GM19467 (cell line): ENCODE data around the gene PDCD1.

Experiments used
- ATAC-seq: cut with Tn5 transposase; IDR thresholded peaks from one replicate; pipeline ENCODE4 v1.9.1; 2021; ENCODE audit warnings: mild to moderate bottlenecking, moderate library complexity; ENCODE audit not compliant: unreplicated experiment

The PDCD1 gene

DNA sequence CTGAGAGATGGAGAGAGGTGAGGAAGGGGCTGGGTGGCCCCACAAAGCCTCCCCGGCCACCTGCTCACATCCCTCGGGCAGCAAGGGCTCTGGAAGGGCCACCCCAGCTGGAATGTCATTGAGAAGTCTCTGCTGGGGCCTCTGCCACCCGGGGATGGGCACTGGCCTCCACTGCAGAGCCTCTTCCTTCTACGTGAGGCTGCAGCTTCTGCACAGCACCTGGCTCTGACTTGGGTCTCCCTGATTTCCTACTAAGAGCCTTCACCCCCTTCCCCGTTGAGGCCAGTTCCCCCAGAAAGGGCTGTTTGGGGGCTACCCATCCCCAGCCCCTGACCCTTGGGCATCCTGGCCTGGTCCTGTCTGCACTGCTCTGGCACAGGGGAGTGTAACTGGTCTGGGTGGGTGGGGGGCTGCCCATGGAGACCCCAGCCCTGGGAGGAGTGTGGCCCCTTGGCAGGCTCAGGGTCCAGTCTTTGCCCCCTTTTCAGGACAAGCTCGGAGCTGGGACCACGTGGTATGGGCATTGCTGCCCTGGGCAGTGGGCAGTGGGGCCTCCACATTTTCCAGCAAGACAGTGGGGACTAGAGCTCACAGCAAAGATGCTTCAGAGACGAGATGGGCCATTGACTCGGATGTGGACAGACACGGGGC, 5.6 kb downstream of the PDCD1 start:
- ATAC-seq: no peak

- no peak for ATAC-seq
Measured at GRCh38 chr2:241852116-241852980, 6.3 kb downstream of the PDCD1 start.

- ATAC-seq: no peak
Measured at GRCh38 chr2:241851325-241852115, 7.2 kb downstream of the PDCD1 start.

- no peak for ATAC-seq
Measured at GRCh38 chr2:241850544-241851324, 8.0 kb downstream of the PDCD1 start.

DNA sequence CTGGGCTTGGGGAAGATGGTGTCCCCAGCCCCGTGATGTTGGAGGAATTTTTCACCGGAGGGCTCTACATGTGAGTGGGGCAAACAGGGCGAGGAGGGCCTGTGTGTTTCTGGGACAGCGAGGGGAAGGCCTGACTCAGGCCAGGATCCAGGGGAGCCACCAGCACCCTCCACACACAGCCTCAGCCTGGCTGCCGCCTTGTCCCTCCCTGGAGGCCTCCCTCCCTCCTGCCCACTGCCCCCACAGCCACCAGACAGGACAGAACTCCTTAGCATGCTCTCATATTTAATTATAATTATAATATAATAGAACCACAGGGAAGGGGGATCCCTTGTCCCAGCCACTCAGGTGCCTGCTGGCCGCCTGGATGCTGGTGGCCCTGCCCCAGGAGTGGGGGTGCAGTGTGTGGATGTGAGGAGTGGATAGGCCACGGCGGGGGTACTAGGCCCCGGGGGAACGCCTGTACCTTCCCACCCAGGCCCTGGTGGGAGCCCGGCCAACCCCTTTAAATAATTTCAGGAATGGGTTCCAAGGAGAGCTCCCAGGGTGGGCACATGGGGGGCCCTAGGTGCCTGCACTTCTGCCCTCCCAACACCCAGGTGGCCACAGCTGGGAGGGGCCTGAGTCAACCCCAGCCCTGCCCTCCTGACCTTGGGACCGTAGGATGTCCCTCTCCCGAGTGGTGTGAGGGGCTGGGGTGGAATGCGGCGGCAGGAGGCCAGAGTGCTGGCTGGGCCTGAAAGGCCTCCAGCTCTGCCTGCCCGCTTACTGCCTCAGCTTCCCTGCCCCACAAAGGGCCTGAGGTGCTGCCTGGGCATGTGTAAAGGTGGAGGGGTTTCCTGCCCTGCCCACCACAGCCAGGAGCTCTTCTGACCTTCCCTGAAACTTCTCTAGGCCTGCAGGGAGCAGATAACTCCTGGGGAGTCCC, 8.8 kb downstream of the PDCD1 start:
- no peak for ATAC-seq

DNA sequence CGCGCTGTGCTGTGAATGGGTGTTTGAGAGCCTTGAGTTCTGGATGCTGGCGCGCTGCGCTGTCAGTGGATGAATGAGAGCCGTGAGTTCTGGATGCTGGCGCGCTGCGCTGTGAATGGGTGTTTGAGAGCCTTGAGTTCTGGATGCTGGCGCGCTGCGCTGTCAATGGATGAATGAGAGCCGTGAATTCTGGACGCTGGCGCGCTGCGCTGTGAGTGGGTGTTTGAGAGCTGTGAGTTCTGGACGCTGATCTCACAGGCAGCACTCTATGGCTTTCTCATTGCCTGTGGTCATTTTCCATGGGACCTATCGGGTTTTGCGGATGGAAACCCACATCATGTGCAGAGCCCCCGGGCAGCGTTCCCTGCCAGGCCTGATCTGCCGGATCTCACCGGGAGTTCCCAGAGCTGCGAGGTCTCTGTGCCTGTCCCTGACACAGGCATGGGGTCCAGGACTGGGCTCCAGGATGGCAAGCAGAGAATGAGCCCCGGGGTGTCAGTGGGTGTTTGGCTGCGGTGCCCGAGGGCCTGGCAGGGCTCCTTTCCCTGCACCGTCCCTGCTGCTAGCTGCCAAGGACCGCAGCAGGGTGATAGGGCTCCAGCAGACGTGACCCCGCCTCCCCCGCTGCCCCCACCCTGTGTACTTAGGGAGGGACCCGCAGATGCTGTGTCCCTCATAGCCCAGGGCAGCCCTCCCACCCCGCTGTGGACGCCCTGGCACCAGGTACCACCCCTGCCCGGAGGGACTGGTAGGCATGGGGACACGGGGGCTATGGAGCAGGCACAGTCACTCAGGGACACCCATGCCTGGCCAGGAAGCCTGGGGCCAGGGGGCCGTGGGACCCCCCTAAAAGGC, 9.7 kb downstream of the PDCD1 start:
- ATAC-seq: no peak

DNA sequence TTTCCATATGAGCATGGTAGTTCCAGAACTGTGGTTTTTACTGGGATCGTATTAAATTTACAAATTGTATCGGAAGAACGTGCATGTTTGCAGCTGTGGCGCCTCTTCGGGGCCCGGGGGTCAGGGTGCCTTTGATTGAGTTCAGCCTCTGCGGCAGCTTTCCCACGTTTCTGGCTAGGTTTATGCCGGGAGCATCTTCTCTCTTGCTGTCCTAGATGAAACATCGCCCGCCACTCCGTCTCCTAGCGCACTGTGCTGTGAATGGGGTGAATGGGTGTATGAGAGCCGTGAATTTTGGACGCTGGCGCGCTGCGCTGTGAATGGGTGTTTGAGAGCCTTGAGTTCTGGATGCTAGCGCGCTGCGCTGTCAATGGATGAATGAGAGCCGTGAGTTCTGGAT, 12.3 kb downstream of the PDCD1 start:
- ATAC-seq: no peak

- ATAC-seq: no peak
Measured at GRCh38 chr2:241844831-241845578, 13.7 kb downstream of the PDCD1 start.

DNA sequence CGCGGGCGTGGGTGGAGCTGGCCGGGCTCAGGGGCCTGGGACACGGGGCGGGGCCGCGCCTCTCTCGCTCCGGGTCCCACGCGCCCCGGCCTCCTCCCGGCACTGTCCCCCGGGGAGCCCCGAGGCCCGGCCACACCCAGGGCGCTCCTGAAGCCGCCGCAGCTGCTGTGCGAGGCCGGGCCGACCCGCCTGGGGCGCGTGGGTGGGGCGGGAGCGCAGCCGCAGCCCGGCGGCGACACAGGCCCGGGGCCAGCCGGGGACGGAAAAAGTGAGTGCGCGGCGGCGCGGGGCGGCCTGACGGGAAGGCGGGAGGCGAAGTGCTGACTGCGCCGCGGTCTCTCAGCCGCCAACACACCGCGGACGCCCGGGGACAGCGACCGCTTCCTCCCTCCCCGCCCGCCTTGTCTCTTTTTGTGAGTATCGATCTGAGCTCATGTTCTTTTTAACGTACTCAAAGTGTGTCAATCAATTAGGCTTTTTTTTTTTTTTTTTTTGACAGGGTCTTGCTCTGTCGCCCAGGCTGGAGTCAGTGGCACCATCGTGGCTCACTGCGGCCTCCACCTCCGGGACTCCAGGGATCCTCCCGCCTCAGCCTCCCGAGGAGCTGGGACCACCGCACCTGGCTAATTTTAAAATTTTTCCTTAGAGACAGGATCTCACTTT, 14.5 kb downstream of the PDCD1 start:
- ATAC-seq: no peak

DNA sequence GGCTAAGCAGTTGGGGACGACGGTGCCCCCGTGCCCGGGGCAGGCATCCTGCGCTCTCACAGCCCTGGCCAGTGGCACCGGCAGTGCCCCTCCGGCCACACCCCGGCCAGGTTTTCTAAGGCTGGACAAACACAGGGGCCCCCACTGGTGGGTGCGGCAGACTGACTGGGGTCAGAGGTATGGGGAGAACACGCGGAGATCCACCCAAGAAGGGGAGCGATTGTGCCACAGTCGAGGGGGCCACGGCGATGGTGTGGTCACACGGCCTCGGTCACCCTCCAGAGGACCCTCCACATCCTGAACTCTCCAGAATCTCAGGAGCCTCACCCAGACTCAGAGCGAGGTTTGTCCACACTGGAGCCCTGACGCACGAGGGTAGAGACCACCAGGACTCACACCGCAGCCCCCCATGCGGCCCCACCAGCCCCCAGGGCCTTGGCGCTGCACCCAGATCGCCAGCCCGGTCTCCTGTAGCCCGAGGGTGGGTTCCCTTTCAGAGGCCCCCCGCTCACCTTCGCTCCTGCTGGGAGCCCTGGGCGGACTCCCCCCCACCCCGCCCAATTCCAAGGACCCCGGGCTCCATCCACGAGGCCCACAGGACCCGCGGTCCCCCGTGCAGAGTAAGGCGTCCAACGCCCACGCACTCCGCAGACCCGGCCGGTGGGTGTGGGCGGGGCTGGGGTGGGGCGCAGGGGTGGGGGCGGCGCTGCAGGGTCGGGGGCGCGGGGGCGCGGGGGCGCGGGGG, 15.2 kb downstream of the PDCD1 start:
- ATAC-seq: no peak

GRCh38 chr2:241842620-241843211, 16.0 kb downstream of the PDCD1 start:
- ATAC-seq: no peak

DNA sequence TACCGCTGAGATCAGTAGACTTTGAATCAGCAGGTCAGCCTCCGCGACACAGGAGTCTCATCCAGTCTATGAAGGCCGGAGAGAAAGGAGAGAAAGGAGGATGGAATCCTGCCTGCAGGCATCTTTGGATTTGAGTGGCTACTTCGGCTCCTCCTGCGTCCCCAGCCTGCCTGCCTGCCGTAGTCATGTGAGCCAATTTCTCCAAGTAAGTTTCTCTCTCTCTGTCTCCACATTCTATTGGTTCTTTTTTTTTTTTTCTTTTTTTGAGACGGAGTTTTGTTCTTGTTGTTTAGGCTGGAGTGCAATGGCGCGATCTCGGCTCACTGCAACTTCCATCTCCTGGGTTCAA, 16.7 kb downstream of the PDCD1 start:
- no peak for ATAC-seq

GRCh38 chr2:241841181-241842066, 17.3 kb downstream of the PDCD1 start:
- ATAC-seq: no peak

- ATAC-seq: no peak
Measured at GRCh38 chr2:241837197-241837965, 21.3 kb downstream of the PDCD1 start.

DNA sequence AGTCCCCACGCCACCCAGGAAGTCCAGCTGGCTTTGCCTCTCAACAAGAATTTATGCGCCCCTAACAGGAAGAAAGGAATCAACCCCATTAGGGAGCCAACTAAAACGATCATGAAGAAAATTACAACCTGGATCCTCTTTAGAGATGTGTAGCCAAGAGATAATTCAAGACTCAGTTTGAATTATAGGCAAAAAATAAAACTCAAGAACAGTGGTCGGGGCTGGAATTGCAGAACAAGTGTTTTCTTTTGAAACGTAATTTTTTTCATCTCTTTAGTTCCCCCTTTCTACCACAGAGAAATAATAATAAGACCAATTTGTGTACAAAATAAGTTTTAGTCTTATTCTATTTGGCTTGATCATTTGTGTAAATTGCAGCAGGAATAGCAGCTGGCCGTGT, 22.4 kb downstream of the PDCD1 start:
- ATAC-seq: no peak
